GM12878 (cell line): ENCODE results near the gene XRRA1. TPM values are rescaled to one million over a fixed set of nuclear protein-coding genes. Genes with fewer than 3 reads are reported as not detected.

Source experiments
- ATAC-seq: fragments of 200-7000 bp; cut with Tn5 transposase; 3 replicates; pipeline ENCODE4 v1.9.1; 2020; ENCODE audit warnings: mild to moderate bottlenecking, moderate library complexity
- BruUV-seq: library from RNA; stranded (reverse); fragments of 400-500 nt; replicated peaks from 2 replicates; lab custom pipeline; 2021; lab: Mats Ljungman, UMichigan
- CTCF ChIA-PET: fragments of 300-600 bp; sonication (Branson Sonifier 250); formaldehyde crosslinking; extraction: SDS; loops from one replicate; lab custom pipeline; 2021; ENCODE audit warnings: inconsistent platforms; lab: Yijun Ruan, JAX
- POLR2A ChIA-PET: fragments of 350-600 bp; formaldehyde crosslinking; extraction: SDS; loops from one replicate; lab custom pipeline; 2021; ENCODE audit warnings: inconsistent platforms; lab: Charles Lee
- RAD21 ChIA-PET: fragments of 300-600 bp; sonication (Branson Sonifier 250); formaldehyde crosslinking; loops from one replicate; lab custom pipeline; 2023; ENCODE audit warnings: antibody characterized with exemption; ENCODE audit not compliant: unreplicated experiment; lab: Charles Lee
- SMC1A ChIA-PET: fragments of 300-600 bp; sonication (Branson Sonifier 250); formaldehyde crosslinking; loops from one replicate; lab custom pipeline; 2023; ENCODE audit not compliant: unreplicated experiment, uncharacterized antibody; lab: Charles Lee
- DNase-seq: peaks from one replicate; pipeline ENCODE4 v3.0.0-alpha.2; 2011; ENCODE audit warnings: low read depth, low spot score
- FAIRE-seq: peaks from 3 replicates; lab custom pipeline; 2011; peaks lifted over from hg19 to GRCh38; lab: Jason Lieb, UNC
- H2AFZ ChIP-seq: 2 replicates; pipeline ENCODE4 v1.6.0; 2011; ENCODE audit warnings: low read depth, low read length, control low read depth; ENCODE audit not compliant: control insufficient read depth
- H3K27ac ChIP-seq: 2 replicates; pipeline ENCODE4 v1.5.1; 2011; ENCODE audit warnings: control low read depth; ENCODE audit not compliant: control insufficient read depth, insufficient read depth
- H3K27me3 ChIP-seq, 2 experiments: replicated peaks in 1 of 2; 2 replicates each; pipeline versions ENCODE4 v1.6.0 to v1.6.1; 2011; ENCODE audit warnings: low read length in 1 of 2; ENCODE audit not compliant: control insufficient read depth in 2 of 2, insufficient read depth in 2 of 2
- H3K36me3 ChIP-seq, 2 experiments: 2 replicates each; pipeline ENCODE4 v1.5.1; 2011; ENCODE audit warnings: low read length in 1 of 2; ENCODE audit not compliant: control insufficient read depth in 2 of 2, insufficient read depth in 2 of 2
- H3K4me1 ChIP-seq: 2 replicates; pipeline ENCODE4 v1.6.1; 2011; ENCODE audit warnings: mild to moderate bottlenecking, low read length, moderate library complexity, mixed read lengths; ENCODE audit not compliant: control insufficient read depth, insufficient read depth
- H3K4me2 ChIP-seq: 2 replicates; pipeline ENCODE4 v1.6.0; 2011; ENCODE audit warnings: control low read depth; ENCODE audit not compliant: control insufficient read depth, insufficient read depth
- H3K4me3 ChIP-seq: fragments of 200-600 bp; sonication (generic); 2 replicates; pipeline ENCODE4 v1.5.1; 2016
- H3K79me2 ChIP-seq: 2 replicates; pipeline ENCODE4 v1.6.0; 2011; ENCODE audit warnings: low read length; ENCODE audit not compliant: control insufficient read depth, insufficient read depth
- H3K9ac ChIP-seq: 2 replicates; pipeline ENCODE4 v1.8.0; 2011; ENCODE audit warnings: low read length, control low read depth, mixed read lengths; ENCODE audit not compliant: control insufficient read depth, insufficient read depth
- H3K9me3 ChIP-seq: replicated peaks from 3 replicates; pipeline ENCODE4 v1.5.1; 2011; ENCODE audit warnings: mild to moderate bottlenecking, low read length; ENCODE audit not compliant: control insufficient read depth, insufficient read depth
- H4K20me1 ChIP-seq: 2 replicates; pipeline ENCODE4 v1.6.0; 2011; ENCODE audit not compliant: control insufficient read depth, insufficient read depth
- ASH2L ChIP-seq: fragments of 300-600, 200-600 bp; sonication (generic); IDR thresholded peaks from 2 replicates; pipeline ENCODE4 v1.6.1; 2017; ENCODE audit warnings: low read depth, mild to moderate bottlenecking, borderline replicate concordance
- BACH1 ChIP-seq: fragments of 450-650 bp; IDR thresholded peaks from 2 replicates; pipeline ENCODE4 v1.6.1; 2017; ENCODE audit warnings: mild to moderate bottlenecking, borderline replicate concordance
- CHD1 ChIP-seq: IDR thresholded peaks from 2 replicates; pipeline ENCODE4 v1.6.1; 2012; ENCODE audit warnings: low read depth, low read length, improper control_type of control experiment
- CREB1 ChIP-seq: IDR thresholded peaks from 2 replicates; pipeline ENCODE4 v1.6.1; 2012; ENCODE audit warnings: low read depth, mild to moderate bottlenecking, inconsistent platforms
- EED ChIP-seq: sonication (generic); IDR thresholded peaks from 2 replicates; pipeline ENCODE4 v1.6.1; 2016; ENCODE audit warnings: antibody characterized with exemption, low read depth
- EGR1 ChIP-seq, 2 experiments: IDR thresholded peaks; 1 replicate in 1 of 2; 2 replicates in 1 of 2; pipeline ENCODE4 v1.6.1; 2011 to 2012; ENCODE audit warnings: low read depth in 2 of 2, low read length in 2 of 2, borderline replicate concordance in 1 of 2, mild to moderate bottlenecking in 1 of 2, moderate library complexity in 1 of 2
- EP300 ChIP-seq, 2 experiments: fragments of 150-350 bp in 1 of 2; IDR thresholded peaks; 2 replicates each; pipeline ENCODE4 v1.6.1; 2011 to 2012; ENCODE audit warnings: low read depth in 2 of 2, low read length in 2 of 2, borderline replicate concordance in 1 of 2, improper control_type of control experiment in 1 of 2, inconsistent platforms in 1 of 2; ENCODE audit not compliant: control insufficient read depth in 1 of 2
- HDAC6 ChIP-seq: fragments of 200-600 bp; sonication (generic); IDR thresholded peaks from one replicate; pipeline ENCODE4 v1.8.0; 2017; ENCODE audit warnings: antibody characterized with exemption; ENCODE audit not compliant: unreplicated experiment
- HSF1 ChIP-seq: fragments of 150-350 bp; IDR thresholded peaks from 2 replicates; pipeline ENCODE4 v1.6.1; 2014; ENCODE audit warnings: mild to moderate bottlenecking, low read depth, low read length
- JUNB ChIP-seq: IDR thresholded peaks from 2 replicates; pipeline ENCODE4 v1.6.1; 2016; ENCODE audit warnings: antibody characterized with exemption, mild to moderate bottlenecking
- KAT2A ChIP-seq: conservative IDR thresholded peaks from 2 replicates; pipeline ENCODE4 v1.6.1; 2011; ENCODE audit warnings: low read depth, low read length; ENCODE audit not compliant: control insufficient read depth
- KLF5 ChIP-seq: fragments of 450-650 bp; IDR thresholded peaks from 2 replicates; pipeline ENCODE4 v1.6.1; 2014; ENCODE audit warnings: mild to moderate bottlenecking; ENCODE audit not compliant: partially characterized antibody
- MAX ChIP-seq: IDR thresholded peaks from 2 replicates; pipeline ENCODE4 v1.6.1; 2012; ENCODE audit warnings: low read depth, low read length, improper control_type of control experiment
- PML ChIP-seq: IDR thresholded peaks from 2 replicates; pipeline ENCODE4 v1.6.1; 2012; ENCODE audit warnings: low read length, inconsistent platforms
- POLR2AphosphoS5 ChIP-seq: IDR thresholded peaks from 2 replicates; pipeline ENCODE4 v1.6.1; 2011; ENCODE audit warnings: mild to moderate bottlenecking, low read length, inconsistent platforms
- POU2F2 ChIP-seq: IDR thresholded peaks from 3 replicates; pipeline ENCODE4 v1.6.1; 2011; ENCODE audit warnings: low read depth, mild to moderate bottlenecking, low read length, borderline replicate concordance
- RFX5 ChIP-seq: IDR thresholded peaks from 2 replicates; pipeline ENCODE4 v1.6.1; 2011; ENCODE audit warnings: low read depth, low read length, improper control_type of control experiment
- SREBF2 ChIP-seq: IDR thresholded peaks from 2 replicates; pipeline ENCODE4 v1.6.1; 2012; ENCODE audit warnings: mild to moderate bottlenecking, low read length
- STAT1 ChIP-seq: fragments of 450-650 bp; conservative IDR thresholded peaks from 2 replicates; pipeline ENCODE4 v1.6.1; 2014; ENCODE audit warnings: antibody characterized with exemption, mild to moderate bottlenecking
- SUZ12 ChIP-seq: fragments of 200-600 bp; sonication (generic); IDR thresholded peaks from one replicate; pipeline ENCODE4 v1.6.1; 2018; ENCODE audit warnings: antibody characterized with exemption, mild to moderate bottlenecking; ENCODE audit not compliant: unreplicated experiment
- WGBS: methylation state at CpG from one replicate; pipeline ENCODE4 v1.1.6; 2016; ENCODE audit warnings: low lambda C conversion rate; ENCODE audit not compliant: insufficient replicate concordance, insufficient coverage; ENCODE audit errors: missing lambda C conversion rate; 5-methylcytosine and 5-hydroxymethylcytosine counted together
- in situ Hi-C: fragments of 300-500 bp; cut with MboI; formaldehyde crosslinking; loops from 9 replicates; pipeline ENCODE4 v1.14.3; 2018; ENCODE audit warnings: mixed read lengths
- intact Hi-C: fragments of 100-400 bp; cut with micrococcal nuclease; formaldehyde crosslinking; loops from one replicate; pipeline ENCODE4 v1.14.2; 2022; ENCODE audit not compliant: unreplicated experiment
- polyA plus RNA-seq, 11 experiments: library from polyadenylated mRNA; depleted of rRNA in 4 of 11; unstranded in 6 of 11; stranded (reverse) in 5 of 11; fragments of >200 nt; fragmentation: Nextera tagmentation in 4 of 11; fragmentation: Illumina TruSeq in 1 of 11; extraction: Ambion mirVana in 4 of 11; extraction: Trizol in 1 of 11; gene quantifications; 1 replicate in 1 of 11; 2 replicates in 10 of 11; pipeline versions ENCODE4 v1.2.1 to v1.2.3, GENCODE V29; 2011 to 2016; ENCODE audit warnings: inconsistent platforms in 2 of 11, missing spikeins in 2 of 11, low read depth in 1 of 11
- total RNA-seq, 4 experiments: library from RNA; depleted of rRNA in 3 of 4; stranded (reverse); fragments of >200 nt in 3 of 4; fragmentation: Illumina TruSeq in 1 of 4; extraction: Trizol in 1 of 4; gene quantifications; 2 replicates each; pipeline versions ENCODE4 v1.2.1 to v1.2.3, GENCODE V29; 2013 to 2021

Gene XRRA1
- total and polyA plus RNA-seq, 10 of the 15 experiments (the other 5 are each of a cell fraction or from before 2014, with no cell fraction given), result 2.5 to 8.8 (median 4.6) TPM

GRCh38 chr11:74824285-74824982 is 124.5 kb downstream of the XRRA1 start:
- ChIA-PET POLR2A (interaction anchor here (0.7 kb wide), 1 partner anchor 20 kb away, joined by 3 read pairs; no protein-coding TSS in a partner anchor), SMC1A (interaction anchor here (0.6 kb wide), 1 partner anchor 8 kb away, joined by 4 read pairs; no protein-coding TSS in a partner anchor), RAD21 (interaction anchor here (0.7 to 1.0 kb wide), 2 partner anchors 31 to 573 kb away, joined by 3 read pairs; no protein-coding TSS in a partner anchor), CTCF (interaction anchor here (0.6 to 0.7 kb wide), 3 partner anchors 11 to 584 kb away, joined by 3 to 5 read pairs (median 3); no protein-coding TSS in a partner anchor)
- DNase-seq (no peak), ATAC-seq (no peak), FAIRE-seq (no peak)
- no peaks in the 10 kb centered on the region for H3K4me1 ChIP-seq
- H3K4me2 ChIP-seq, result no peak overlapping the region
- H3K27me3 ChIP-seq, result no peaks in the 10 kb centered on the region
- intact Hi-C loops (no loop called here), in situ Hi-C loops (no loop called here)
- no peak overlapping the region for H3K9ac ChIP-seq
- WGBS, result 87% methylated on average over 1 of the region's 1 CpG
- H3K4me3 ChIP-seq, result no peak overlapping the region
- H3K9me3 ChIP-seq, result peaks cover 19% of the 10 kb centered on the region
- H4K20me1 ChIP-seq, result no peaks in the 10 kb centered on the region
- BruUV-seq, result no TSS peak
- H2AFZ ChIP-seq, result no peak overlapping the region
- H3K27ac ChIP-seq, result no peak overlapping the region
- no peaks in the 10 kb centered on the region for H3K79me2 ChIP-seq
- no peak for TF ChIP-seq EP300 (IDR thresholded peaks at IDR 0.05; ENCODE audit: borderline replicate concordance in 1 of 2, control insufficient read depth in 1 of 2, low read depth in 2 of 2, low read length in 2 of 2)
- no peak for TF ChIP-seq CHD1
- no peak for TF ChIP-seq POU2F2
- no peak for TF ChIP-seq STAT1
- no peak for TF ChIP-seq HSF1
- no peak for TF ChIP-seq RFX5
- TF ChIP-seq CREB1, result no peak
- no peak for TF ChIP-seq SREBF2
- no peak for TF ChIP-seq KAT2A
- TF ChIP-seq SUZ12, result no peak
- TF ChIP-seq EGR1 (IDR thresholded peaks at IDR 0.05; ENCODE audit: borderline replicate concordance in 1 of 2, low read depth in 2 of 2, low read length in 2 of 2), result no peak
- TF ChIP-seq POLR2AphosphoS5, result no peak
- no peak for TF ChIP-seq EED
- TF ChIP-seq JUNB, result no peak
- TF ChIP-seq BACH1, result no peak
- TF ChIP-seq PML, result no peak
- no peak for TF ChIP-seq HDAC6
- no peak for TF ChIP-seq KLF5
- no peak for TF ChIP-seq MAX
- no peak for TF ChIP-seq ASH2L
- peaks cover 1 to 22% of the 10 kb centered on the region in 2 experiments; a peak in 3 of 4 replicates for H3K36me3 ChIP-seq
